MM.1S (cell line): ENCODE measurements around the gene IGFBP2.

Source experiments
- CTCF ChIP-seq: fragments of 300-600 bp; sonication (generic); IDR thresholded peaks from 2 replicates; pipeline ENCODE4 v1.5.1; 2016; ENCODE audit warnings: antibody characterized with exemption, low read length, mixed read lengths
- EZH2phosphoT487 ChIP-seq: fragments of 300-600 bp; sonication (generic); IDR thresholded peaks from 2 replicates; pipeline ENCODE4 v1.6.1; 2018; ENCODE audit warnings: antibody characterized with exemption, low read length

GRCh38 chr2:216679658-216680024, 46.4 kb downstream of the IGFBP2 start:
- TF ChIP-seq CTCF (no peak), EZH2phosphoT487 (no peak)
